ENCODE measurements around the gene MPRIP. TPM values are rescaled to one million over a fixed set of nuclear protein-coding genes. Genes with fewer than 3 reads are reported as not detected.

MPRIP gene
- total RNA-seq, 2 donors from 2014 or later: 84.3 to 258 TPM

GRCh38 chr17:17166446-17166845, 124.2 kb downstream of the MPRIP start:
- no peaks in the 10 kb centered on the region for H3K9me3 ChIP-seq
- H3K4me3 ChIP-seq: no peak overlapping the region
- no peaks in the 10 kb centered on the region for H3K4me1 ChIP-seq (replicated peaks)
- 88% methylated on average over 8 of the region's 8 CpGs for WGBS
- no peak overlapping the region for H3K27ac ChIP-seq
- no peaks in the 10 kb centered on the region for H3K27me3 ChIP-seq (replicated peaks; ENCODE audit: insufficient read depth)
- no peak for TF ChIP-seq POLR2AphosphoS5 (IDR thresholded peaks at IDR 0.05)
- no peak for TF ChIP-seq POLR2A (IDR thresholded peaks at IDR 0.05)
- TF ChIP-seq, protein P1, sequence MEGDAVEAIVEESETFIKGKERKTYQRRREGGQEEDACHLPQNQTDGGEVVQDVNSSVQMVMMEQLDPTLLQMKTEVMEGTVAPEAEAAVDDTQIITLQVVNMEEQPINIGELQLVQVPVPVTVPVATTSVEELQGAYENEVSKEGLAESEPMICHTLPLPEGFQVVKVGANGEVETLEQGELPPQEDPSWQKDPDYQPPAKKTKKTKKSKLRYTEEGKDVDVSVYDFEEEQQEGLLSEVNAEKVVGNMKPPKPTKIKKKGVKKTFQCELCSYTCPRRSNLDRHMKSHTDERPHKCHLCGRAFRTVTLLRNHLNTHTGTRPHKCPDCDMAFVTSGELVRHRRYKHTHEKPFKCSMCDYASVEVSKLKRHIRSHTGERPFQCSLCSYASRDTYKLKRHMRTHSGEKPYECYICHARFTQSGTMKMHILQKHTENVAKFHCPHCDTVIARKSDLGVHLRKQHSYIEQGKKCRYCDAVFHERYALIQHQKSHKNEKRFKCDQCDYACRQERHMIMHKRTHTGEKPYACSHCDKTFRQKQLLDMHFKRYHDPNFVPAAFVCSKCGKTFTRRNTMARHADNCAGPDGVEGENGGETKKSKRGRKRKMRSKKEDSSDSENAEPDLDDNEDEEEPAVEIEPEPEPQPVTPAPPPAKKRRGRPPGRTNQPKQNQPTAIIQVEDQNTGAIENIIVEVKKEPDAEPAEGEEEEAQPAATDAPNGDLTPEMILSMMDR (IDR thresholded peaks at IDR 0.05): no peak
- H3K36me3 ChIP-seq: peaks cover 14 to 22% of the 10 kb centered on the region in 2 donors
- intact Hi-C loops (cut with DNase I): no loop called here
- no peak for DNase-seq (ENCODE audit: low spot score)

DNA sequence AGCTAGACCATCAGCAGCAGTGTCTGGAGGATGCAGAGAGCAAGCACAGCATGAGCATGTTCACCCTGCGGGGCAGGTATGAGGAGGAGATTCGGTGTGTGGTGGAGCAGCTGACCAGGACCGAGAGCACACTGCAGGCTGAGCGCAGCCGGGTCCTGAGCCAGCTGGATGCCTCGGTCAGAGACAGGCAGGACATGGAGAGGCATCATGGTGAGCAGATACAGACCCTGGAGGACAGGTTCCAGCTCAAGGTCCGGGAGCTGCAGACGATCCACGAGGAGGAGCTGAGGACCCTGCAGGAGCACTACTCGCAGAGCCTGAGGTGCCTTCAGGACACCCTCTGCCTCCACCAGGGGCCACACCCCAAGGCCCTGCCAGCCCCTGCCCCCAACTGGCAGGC, 125.1 kb downstream of the MPRIP start:
- no peaks in the 10 kb centered on the region for H3K9me3 ChIP-seq
- H3K4me1 ChIP-seq (replicated peaks): no peaks in the 10 kb centered on the region
- H3K36me3 ChIP-seq: peaks cover 14 to 17% of the 10 kb centered on the region in 2 donors
- H3K27ac ChIP-seq: no peak overlapping the region
- intact Hi-C loops (cut with DNase I): no loop called here
- no peak for TF ChIP-seq POLR2A (IDR thresholded peaks at IDR 0.05)
- TF ChIP-seq POLR2AphosphoS5 (IDR thresholded peaks at IDR 0.05): no peak
- TF ChIP-seq, protein P1 (IDR thresholded peaks at IDR 0.05): no peak
- H3K4me3 ChIP-seq: no peak overlapping the region
- DNase-seq (ENCODE audit: low spot score): no peak
- 82% methylated on average over 8 of the region's 10 CpGs for WGBS
- H3K27me3 ChIP-seq (replicated peaks; ENCODE audit: insufficient read depth): no peaks in the 10 kb centered on the region

DNA sequence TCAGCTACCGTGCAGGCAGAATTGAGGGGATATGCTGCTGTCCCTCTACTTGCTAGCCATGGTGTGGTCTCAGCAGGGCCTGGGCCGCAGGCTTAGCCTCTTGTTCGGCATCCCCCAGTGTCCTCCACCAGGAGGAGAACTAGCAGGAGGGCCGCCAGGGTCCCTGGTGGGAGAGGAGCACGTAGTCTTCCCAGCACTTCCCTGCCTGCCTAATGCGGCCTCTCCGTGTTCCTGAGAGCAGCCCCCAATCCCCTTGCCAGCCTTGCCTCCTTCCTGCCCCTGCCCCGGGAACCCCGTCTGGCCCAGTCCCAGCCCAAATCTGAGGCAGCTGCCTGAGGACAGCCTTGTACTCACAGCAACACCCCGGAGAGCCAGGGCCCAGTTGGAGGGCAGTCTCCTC, 125.7 kb downstream of the MPRIP start:
- H3K36me3 ChIP-seq: peaks cover 14 to 17% of the 10 kb centered on the region in 2 donors
- no peak for DNase-seq (ENCODE audit: low spot score)
- no peaks in the 10 kb centered on the region for H3K9me3 ChIP-seq
- H3K27ac ChIP-seq: no peak overlapping the region
- H3K4me3 ChIP-seq: no peak overlapping the region
- H3K27me3 ChIP-seq (replicated peaks; ENCODE audit: insufficient read depth): no peaks in the 10 kb centered on the region
- intact Hi-C loops (cut with DNase I): no loop called here
- H3K4me1 ChIP-seq (replicated peaks): no peaks in the 10 kb centered on the region
- TF ChIP-seq POLR2AphosphoS5 (IDR thresholded peaks at IDR 0.05): no peak
- TF ChIP-seq POLR2A (IDR thresholded peaks at IDR 0.05): no peak
- TF ChIP-seq, protein P1 (IDR thresholded peaks at IDR 0.05): no peak
- 89% methylated on average over 10 of the region's 10 CpGs for WGBS

GRCh38 chr17:17168401-17168800, 126.1 kb downstream of the MPRIP start:
- Histone ChIP-seq H3K27ac (no peak overlapping the region), H3K4me3 (no peak overlapping the region), H3K4me1 (replicated peaks) (no peaks in the 10 kb centered on the region), H3K27me3 (replicated peaks; ENCODE audit: insufficient read depth) (no peaks in the 10 kb centered on the region), H3K36me3 (peaks cover 14 to 17% of the 10 kb centered on the region in 2 donors), H3K9me3 (no peaks in the 10 kb centered on the region)
- no peak for DNase-seq (ENCODE audit: low spot score)
- WGBS: 91% methylated on average over 5 of the region's 5 CpGs
- TF ChIP-seq POLR2AphosphoS5 (IDR thresholded peaks at IDR 0.05) (no peak), POLR2A (IDR thresholded peaks at IDR 0.05) (no peak)
- TF ChIP-seq, protein P1 (IDR thresholded peaks at IDR 0.05): no peak
- intact Hi-C loops (cut with DNase I): no loop called here

DNA sequence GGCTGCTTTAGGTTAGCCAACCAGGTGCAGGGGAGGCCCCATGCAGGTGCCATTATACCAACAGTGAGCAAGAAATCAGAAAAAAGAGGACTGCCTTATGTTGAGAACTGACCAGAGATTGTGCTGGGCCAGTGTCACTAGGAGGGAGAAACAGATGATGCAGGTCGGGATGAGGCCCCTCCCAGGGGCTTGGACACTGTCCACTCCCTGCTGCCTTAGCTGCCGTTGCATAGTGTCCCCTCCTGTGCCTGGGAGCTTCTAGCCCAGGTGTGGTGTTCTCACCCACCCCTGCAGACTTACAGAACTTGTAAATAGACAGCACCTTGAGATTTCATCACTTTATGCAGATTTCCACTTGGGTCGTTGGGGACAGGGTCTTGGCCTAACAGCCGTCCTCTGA, 127.1 kb downstream of the MPRIP start:
- Histone ChIP-seq H3K27me3 (replicated peaks; ENCODE audit: insufficient read depth) (no peaks in the 10 kb centered on the region), H3K36me3 (peaks cover 13 to 14% of the 10 kb centered on the region in 2 donors), H3K4me3 (no peak overlapping the region), H3K27ac (no peak overlapping the region), H3K9me3 (no peaks in the 10 kb centered on the region), H3K4me1 (replicated peaks) (no peaks in the 10 kb centered on the region)
- TF ChIP-seq POLR2A (IDR thresholded peaks at IDR 0.05) (no peak), POLR2AphosphoS5 (IDR thresholded peaks at IDR 0.05) (no peak)
- TF ChIP-seq, protein P1 (IDR thresholded peaks at IDR 0.05): no peak
- DNase-seq (ENCODE audit: low spot score): no peak
- 82% methylated on average over 4 of the region's 4 CpGs for WGBS
- intact Hi-C loops (cut with DNase I): no loop called here
